B cell (primary cell): Measurements from ENCODE around the gene MAG. TPM values are rescaled to one million over a fixed set of nuclear protein-coding genes. Genes with fewer than 3 reads are reported as not detected.

ENCODE experiments used
- ATAC-seq: fragments of 200-7000 bp; cut with Tn5 transposase; one replicate; pipeline ENCODE4 v1.10.0; 2021; ENCODE audit warnings: low read depth, mild to moderate bottlenecking, moderate number of reproducible peaks, moderate library complexity
- CTCF ChIA-PET: fragments of 350-600 bp; sonication (Branson Sonifier 250); formaldehyde crosslinking; loops from one replicate; lab custom pipeline; 2021; ENCODE audit warnings: antibody characterized with exemption, inconsistent platforms; lab: Charles Lee
- POLR2A ChIA-PET: fragments of 350-600 bp; sonication (Branson Sonifier 250); formaldehyde crosslinking; loops from one replicate; lab custom pipeline; 2021; ENCODE audit warnings: antibody characterized with exemption; lab: Charles Lee
- DNase-seq: peaks from one replicate; pipeline ENCODE4 v3.0.0; 2013
- H2AFZ ChIP-seq: 2 replicates; pipeline ENCODE4 v1.6.1; 2012; ENCODE audit warnings: mild to moderate bottlenecking, low read depth, low read length; ENCODE audit not compliant: insufficient read depth, poor library complexity, severe bottlenecking
- H3K27ac ChIP-seq, 2 donors: 1 replicate in 1 of 2; 2 replicates in 1 of 2; pipeline ENCODE4 v1.5.1; 2012 to 2013; ENCODE audit warnings: low read length in 2 of 2, mild to moderate bottlenecking in 2 of 2, moderate library complexity in 1 of 2
- H3K27me3 ChIP-seq, 4 experiments: fragments of 200-600 bp in 1 of 4; sonication (generic) in 1 of 4; replicated peaks in 1 of 4; 1 replicate in 2 of 4; 2 replicates in 2 of 4; pipeline versions ENCODE4 v1.6.1 to v1.7.0; 2013 to 2016; ENCODE audit warnings: low read length in 3 of 4, mild to moderate bottlenecking in 2 of 4, mixed read lengths in 1 of 4, moderate library complexity in 1 of 4; ENCODE audit not compliant: insufficient read depth in 4 of 4, control insufficient read depth in 3 of 4; ENCODE audit errors: control extremely low read depth in 1 of 4
- H3K36me3 ChIP-seq, 2 experiments: replicated peaks in 1 of 2; 1 replicate in 1 of 2; 2 replicates in 1 of 2; pipeline versions ENCODE4 v1.6.1 to v1.7.1; 2013; ENCODE audit warnings: low read length in 1 of 2; ENCODE audit not compliant: insufficient read depth in 2 of 2, control insufficient read depth in 1 of 2; ENCODE audit errors: control extremely low read depth in 1 of 2, extremely low read depth in 1 of 2
- H3K4me1 ChIP-seq, 2 donors: fragments of 200-600 bp in 1 of 2; sonication (generic) in 1 of 2; 1 replicate in 1 of 2; 2 replicates in 1 of 2; pipeline versions ENCODE4 v1.5.1 to v1.6.1; 2013 to 2017; ENCODE audit warnings: low read length in 2 of 2; ENCODE audit not compliant: control insufficient read depth in 2 of 2, insufficient read depth in 2 of 2
- H3K4me2 ChIP-seq: replicated peaks from 2 replicates; pipeline ENCODE3; 2012; ENCODE audit warnings: mild to moderate bottlenecking, low read depth, low read length; ENCODE audit not compliant: poor library complexity, severe bottlenecking
- H3K4me3 ChIP-seq, 5 experiments: fragments of 200-600 bp in 1 of 5; sonication (generic) in 1 of 5; 1 replicate in 3 of 5; 2 replicates in 2 of 5; pipeline versions ENCODE4 v1.5.1 to v1.7.0; 2011 to 2016; ENCODE audit warnings: low read length in 4 of 5, mild to moderate bottlenecking in 4 of 5, low read depth in 2 of 5, control low read depth in 1 of 5, moderate library complexity in 1 of 5; ENCODE audit not compliant: insufficient read depth in 1 of 5; ENCODE audit errors: control extremely low read depth in 1 of 5, extremely low read depth in 1 of 5
- H3K79me2 ChIP-seq: fragments of 200-600 bp; sonication (generic); one replicate; pipeline ENCODE4 v1.6.0; 2016; ENCODE audit warnings: low read length; ENCODE audit not compliant: control insufficient read depth, insufficient read depth
- H3K9ac ChIP-seq: fragments of 200-600 bp; sonication (generic); 2 replicates; pipeline ENCODE4 v1.6.1; 2017; ENCODE audit warnings: mild to moderate bottlenecking, low read length, moderate library complexity
- H3K9me3 ChIP-seq, 3 donors: one replicate each; pipeline versions ENCODE4 v1.6.1 to v1.7.1; 2013; ENCODE audit warnings: low read length in 2 of 3; ENCODE audit not compliant: control insufficient read depth in 2 of 3, insufficient read depth in 1 of 3; ENCODE audit errors: control extremely low read depth in 1 of 3
- H4K20me1 ChIP-seq: 2 replicates; pipeline ENCODE4 v1.6.0; 2012; ENCODE audit warnings: mild to moderate bottlenecking, low read length; ENCODE audit not compliant: insufficient read depth, control insufficient read depth, poor library complexity, severe bottlenecking
- H3K27ac Mint-ChIP-seq: one replicate; pipeline ENCODE4 v1.8.0; 2021; ENCODE audit warnings: mixed read lengths
- H3K27me3 Mint-ChIP-seq: one replicate; pipeline ENCODE4 v1.8.0; 2021; ENCODE audit warnings: mixed read lengths
- H3K4me1 Mint-ChIP-seq: one replicate; pipeline ENCODE4 v1.8.0; 2021; ENCODE audit warnings: mixed read lengths
- H3K4me3 Mint-ChIP-seq: one replicate; pipeline ENCODE4 v1.8.0; 2021; ENCODE audit warnings: mixed read lengths
- H3K9me3 Mint-ChIP-seq: one replicate; pipeline ENCODE4 v1.8.0; 2022; ENCODE audit warnings: mixed read lengths; ENCODE audit not compliant: insufficient read depth
- EZH2 ChIP-seq: IDR thresholded peaks from 2 replicates; pipeline ENCODE4 v1.6.1; 2012; ENCODE audit warnings: borderline replicate concordance, low read depth, mild to moderate bottlenecking, moderate library complexity, low read length; ENCODE audit not compliant: insufficient read depth, poor library complexity, severe bottlenecking
- WGBS: methylation state at CpG from one replicate; pipeline ENCODE4 v1.1.5; 2013; ENCODE audit warnings: missing lambda C conversion rate; ENCODE audit not compliant: insufficient coverage; 5-methylcytosine and 5-hydroxymethylcytosine counted together
- intact Hi-C: fragments of 100-400 bp; cut with micrococcal nuclease; formaldehyde crosslinking; loops from one replicate; pipeline ENCODE4 v1.10.0; 2022
- polyA plus RNA-seq: library from polyadenylated mRNA; depleted of rRNA; stranded (reverse); fragments of >200 nt; gene quantifications from 2 replicates; pipeline ENCODE4 v1.2.3, GENCODE V29; 2012
- total RNA-seq, 2 donors: library from RNA; stranded (reverse); fragments of 120-200 nt in 1 of 2; gene quantifications; 1 replicate in 1 of 2; 2 replicates in 1 of 2; pipeline versions ENCODE4 v1.2.3 to v1.2.4, GENCODE V29; 2013 to 2022
- TF ChIP-seq, protein P1 (sequence below): fragments of 200-600 bp; IDR thresholded peaks from one replicate; pipeline ENCODE4 v1.8.0; 2022; ENCODE audit warnings: antibody characterized with exemption, mild to moderate bottlenecking

MAG gene
- total and polyA plus RNA-seq, 2 donors (not counting 1 experiment from before 2014, with no cell fraction given): 0.12 to 0.58 TPM

DNA sequence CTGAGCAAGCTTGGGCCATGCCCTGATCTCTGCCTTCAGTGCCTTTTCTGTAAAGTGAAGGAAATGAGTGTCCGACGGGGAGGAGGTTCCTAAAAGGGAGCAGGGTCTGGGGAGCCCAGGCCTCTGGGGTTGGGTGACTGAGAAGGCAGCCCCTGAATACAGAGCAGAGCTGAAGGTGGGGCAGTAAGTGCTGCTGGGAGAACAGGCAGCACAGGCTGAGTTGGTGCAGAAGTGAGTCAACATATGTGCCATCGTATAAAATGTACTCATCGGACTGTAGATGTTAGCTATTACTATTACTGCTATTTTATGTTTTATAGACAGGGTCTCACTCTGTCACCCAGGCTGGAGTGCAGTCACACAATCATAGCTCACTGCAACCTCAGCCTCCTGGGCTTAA, 10.7 kb upstream of the MAG start:
- Histone ChIP-seq H4K20me1 (peaks cover 17% of the 10 kb centered on the region), H3K9ac (no peak overlapping the region), H3K79me2 (peaks cover 13% of the 10 kb centered on the region), H2AFZ (no peak overlapping the region), H3K9me3 (no peaks in the 10 kb centered on the region), H3K27ac (peak overlapping the region in 1 of 2 donors; percentile 10), H3K4me1 (peaks cover 38 to 42% of the 10 kb centered on the region in 2 donors), H3K27me3 (no peaks in the 10 kb centered on the region), H3K36me3 (peaks cover 0 to 21% of the 10 kb centered on the region in 2 experiments), H3K4me3 (no peak overlapping the region), H3K4me2 (peak overlapping the region; percentile 26)
- Mint-ChIP-seq H3K4me3 (peak overlapping the region; percentile 40), H3K4me1 (peaks cover 45% of the 10 kb centered on the region), H3K9me3 (no peaks in the 10 kb centered on the region), H3K27ac (peak overlapping the region; percentile 83), H3K27me3 (no peaks in the 10 kb centered on the region)
- no peak for TF ChIP-seq EZH2
- TF ChIP-seq, protein P1, sequence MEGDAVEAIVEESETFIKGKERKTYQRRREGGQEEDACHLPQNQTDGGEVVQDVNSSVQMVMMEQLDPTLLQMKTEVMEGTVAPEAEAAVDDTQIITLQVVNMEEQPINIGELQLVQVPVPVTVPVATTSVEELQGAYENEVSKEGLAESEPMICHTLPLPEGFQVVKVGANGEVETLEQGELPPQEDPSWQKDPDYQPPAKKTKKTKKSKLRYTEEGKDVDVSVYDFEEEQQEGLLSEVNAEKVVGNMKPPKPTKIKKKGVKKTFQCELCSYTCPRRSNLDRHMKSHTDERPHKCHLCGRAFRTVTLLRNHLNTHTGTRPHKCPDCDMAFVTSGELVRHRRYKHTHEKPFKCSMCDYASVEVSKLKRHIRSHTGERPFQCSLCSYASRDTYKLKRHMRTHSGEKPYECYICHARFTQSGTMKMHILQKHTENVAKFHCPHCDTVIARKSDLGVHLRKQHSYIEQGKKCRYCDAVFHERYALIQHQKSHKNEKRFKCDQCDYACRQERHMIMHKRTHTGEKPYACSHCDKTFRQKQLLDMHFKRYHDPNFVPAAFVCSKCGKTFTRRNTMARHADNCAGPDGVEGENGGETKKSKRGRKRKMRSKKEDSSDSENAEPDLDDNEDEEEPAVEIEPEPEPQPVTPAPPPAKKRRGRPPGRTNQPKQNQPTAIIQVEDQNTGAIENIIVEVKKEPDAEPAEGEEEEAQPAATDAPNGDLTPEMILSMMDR: no peak
- WGBS: 81% methylated on average over 2 of the region's 4 CpGs
- CTCF ChIA-PET: interaction anchor here (0.9 to 1.5 kb wide), 9 partner anchors 8 to 216 kb away, joined by 3 to 4 read pairs (median 3); partner anchors contain the start of genes FFAR1 and USF2
- DNase-seq: no peak
- POLR2A ChIA-PET: interaction anchor here (0.5 to 1.3 kb wide), 6 partner anchors 9 to 199 kb away, joined by 3 to 10 read pairs (median 6); partner anchors contain the start of genes CD22 and USF2
- intact Hi-C loops: loop anchor here (5.0 kb wide), 2 partner anchors 41 to 66 kb away; partner anchors contain the start of gene FFAR1
- ATAC-seq: no peak
